ENCODE data around the gene KCNK10.

The KCNK10 gene

GRCh38 chr14:88327497-88327896, 4.4 kb upstream of the KCNK10 start:
- TF ChIP-seq CTCF (IDR thresholded peaks at IDR 0.05; ENCODE audit: insufficient read depth, low read length): no peak
- TF ChIP-seq, protein P1, sequence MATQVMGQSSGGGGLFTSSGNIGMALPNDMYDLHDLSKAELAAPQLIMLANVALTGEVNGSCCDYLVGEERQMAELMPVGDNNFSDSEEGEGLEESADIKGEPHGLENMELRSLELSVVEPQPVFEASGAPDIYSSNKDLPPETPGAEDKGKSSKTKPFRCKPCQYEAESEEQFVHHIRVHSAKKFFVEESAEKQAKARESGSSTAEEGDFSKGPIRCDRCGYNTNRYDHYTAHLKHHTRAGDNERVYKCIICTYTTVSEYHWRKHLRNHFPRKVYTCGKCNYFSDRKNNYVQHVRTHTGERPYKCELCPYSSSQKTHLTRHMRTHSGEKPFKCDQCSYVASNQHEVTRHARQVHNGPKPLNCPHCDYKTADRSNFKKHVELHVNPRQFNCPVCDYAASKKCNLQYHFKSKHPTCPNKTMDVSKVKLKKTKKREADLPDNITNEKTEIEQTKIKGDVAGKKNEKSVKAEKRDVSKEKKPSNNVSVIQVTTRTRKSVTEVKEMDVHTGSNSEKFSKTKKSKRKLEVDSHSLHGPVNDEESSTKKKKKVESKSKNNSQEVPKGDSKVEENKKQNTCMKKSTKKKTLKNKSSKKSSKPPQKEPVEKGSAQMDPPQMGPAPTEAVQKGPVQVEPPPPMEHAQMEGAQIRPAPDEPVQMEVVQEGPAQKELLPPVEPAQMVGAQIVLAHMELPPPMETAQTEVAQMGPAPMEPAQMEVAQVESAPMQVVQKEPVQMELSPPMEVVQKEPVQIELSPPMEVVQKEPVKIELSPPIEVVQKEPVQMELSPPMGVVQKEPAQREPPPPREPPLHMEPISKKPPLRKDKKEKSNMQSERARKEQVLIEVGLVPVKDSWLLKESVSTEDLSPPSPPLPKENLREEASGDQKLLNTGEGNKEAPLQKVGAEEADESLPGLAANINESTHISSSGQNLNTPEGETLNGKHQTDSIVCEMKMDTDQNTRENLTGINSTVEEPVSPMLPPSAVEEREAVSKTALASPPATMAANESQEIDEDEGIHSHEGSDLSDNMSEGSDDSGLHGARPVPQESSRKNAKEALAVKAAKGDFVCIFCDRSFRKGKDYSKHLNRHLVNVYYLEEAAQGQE (IDR thresholded peaks at IDR 0.05; ENCODE audit: insufficient replicate concordance, low read depth): no peak
- no peak for TF ChIP-seq GABPA (IDR thresholded peaks at IDR 0.05; ENCODE audit: low read depth)
- TF ChIP-seq SPI1 (IDR thresholded peaks at IDR 0.05; ENCODE audit: borderline replicate concordance, low read depth): no peak
- TF ChIP-seq POLR2AphosphoS5 (IDR thresholded peaks at IDR 0.05; ENCODE audit: low read depth): no peak
- Histone ChIP-seq H3K4me3 (replicated peaks; ENCODE audit: insufficient read depth, low read length) (no peak overlapping the region), H3K27ac (replicated peaks) (no peak overlapping the region), H3K27me3 (ENCODE audit: insufficient read depth, poor library complexity, severe bottlenecking) (peaks cover 44% of the 10 kb centered on the region)
- no peak for DNase-seq (ENCODE audit: low read depth in 1 of 2, low spot score in 1 of 2)

- peaks cover 54% of the 10 kb centered on the region for H3K27me3 ChIP-seq (ENCODE audit: insufficient read depth, poor library complexity, severe bottlenecking)
- TF ChIP-seq CTCF (IDR thresholded peaks at IDR 0.05; ENCODE audit: insufficient read depth, low read length) (no peak), SPI1 (IDR thresholded peaks at IDR 0.05; ENCODE audit: borderline replicate concordance, low read depth) (no peak), POLR2AphosphoS5 (IDR thresholded peaks at IDR 0.05; ENCODE audit: low read depth) (no peak), GABPA (IDR thresholded peaks at IDR 0.05; ENCODE audit: low read depth) (no peak)
- TF ChIP-seq, protein P1 (IDR thresholded peaks at IDR 0.05; ENCODE audit: insufficient replicate concordance, low read depth): no peak
- H3K4me3 ChIP-seq (replicated peaks; ENCODE audit: insufficient read depth, low read length): no peak overlapping the region
- H3K27ac ChIP-seq (replicated peaks): no peak overlapping the region
- DNase-seq (ENCODE audit: low read depth in 1 of 2, low spot score in 1 of 2): no peak
These were observed 3.5 kb upstream of the KCNK10 start for GRCh38 chr14:88326352-88327103.

DNA sequence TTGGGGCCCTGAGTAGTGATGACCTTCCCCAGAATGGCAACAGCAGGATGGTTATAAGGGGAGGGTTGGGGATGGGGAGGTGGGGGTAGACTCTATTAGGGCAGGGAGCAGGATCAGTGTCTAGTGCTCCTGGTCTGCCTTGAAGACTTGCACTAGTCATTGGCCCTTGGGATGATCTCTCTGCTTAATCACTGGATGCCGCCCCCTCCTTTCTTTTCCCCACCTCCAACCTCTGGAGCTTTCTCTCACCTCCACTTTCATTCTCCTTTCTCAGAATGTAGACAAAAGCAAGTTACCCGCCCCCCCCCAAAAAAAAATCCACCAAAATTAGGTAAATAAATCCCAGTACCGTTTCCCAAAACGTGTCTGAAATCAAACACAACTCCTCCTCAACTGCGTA, 2.8 kb upstream of the KCNK10 start:
- Histone ChIP-seq H3K27ac (replicated peaks) (no peak overlapping the region), H3K27me3 (ENCODE audit: insufficient read depth, poor library complexity, severe bottlenecking) (peaks cover 55% of the 10 kb centered on the region), H3K4me3 (replicated peaks; ENCODE audit: insufficient read depth, low read length) (no peak overlapping the region)
- TF ChIP-seq, protein P1 (IDR thresholded peaks at IDR 0.05; ENCODE audit: insufficient replicate concordance, low read depth): no peak
- TF ChIP-seq POLR2AphosphoS5 (IDR thresholded peaks at IDR 0.05; ENCODE audit: low read depth): no peak
- TF ChIP-seq CTCF (IDR thresholded peaks at IDR 0.05; ENCODE audit: insufficient read depth, low read length): no peak
- TF ChIP-seq SPI1 (IDR thresholded peaks at IDR 0.05; ENCODE audit: borderline replicate concordance, low read depth): no peak
- no peak for TF ChIP-seq GABPA (IDR thresholded peaks at IDR 0.05; ENCODE audit: low read depth)
- no peak for DNase-seq (ENCODE audit: low read depth in 1 of 2, low spot score in 1 of 2)

All from HL-60 (cell line).